Kidney (tissue), 14 donors: ENCODE results near the gene HOTAIR. TPM values are rescaled to one million over a fixed set of nuclear protein-coding genes. Genes with fewer than 3 reads are reported as not detected.
A peak's percentile ranks its signal among the peaks of the same experiment; 100 is the strongest.

Experiments used
- DNase-seq, 5 donors: peaks; one replicate each; pipeline ENCODE4 v3.0.0-alpha.2; 2013 to 2020
- FAIRE-seq: peaks from 2 replicates; lab custom pipeline; 2012; peaks lifted over from hg19 to GRCh38; lab: Jason Lieb, UNC
- H3K27ac ChIP-seq, 2 donors: one replicate each; pipeline ENCODE4 v1.7.0; 2013; ENCODE audit warnings: low read depth in 2 of 2, low read length in 2 of 2, inconsistent platforms in 1 of 2
- H3K27me3 ChIP-seq: one replicate; pipeline ENCODE4 v1.7.1; 2013; ENCODE audit warnings: low read length, inconsistent platforms; ENCODE audit not compliant: control insufficient read depth, insufficient read depth
- H3K36me3 ChIP-seq, 3 donors: one replicate each; pipeline versions ENCODE4 v1.7.0 to v1.7.1; 2013; ENCODE audit warnings: low read length in 3 of 3, control low read depth in 1 of 3, inconsistent platforms in 1 of 3; ENCODE audit not compliant: insufficient read depth in 3 of 3, control insufficient read depth in 2 of 3
- H3K4me1 ChIP-seq, 3 donors: one replicate each; pipeline versions ENCODE4 v1.7.0 to v1.7.1; 2013; ENCODE audit warnings: low read length in 3 of 3, inconsistent platforms in 1 of 3, low read depth in 1 of 3; ENCODE audit not compliant: control insufficient read depth in 2 of 3, insufficient read depth in 2 of 3
- H3K4me3 ChIP-seq, 3 donors: one replicate each; pipeline versions ENCODE4 v1.7.0 to v1.8.1; 2013; ENCODE audit warnings: low read length in 3 of 3, control low read depth in 1 of 3, inconsistent platforms in 1 of 3
- H3K9ac ChIP-seq, 3 donors: one replicate each; pipeline versions ENCODE4 v1.7.0 to v1.7.1; 2013; ENCODE audit warnings: low read length in 3 of 3, control low read depth in 1 of 3, inconsistent platforms in 1 of 3
- H3K9me3 ChIP-seq, 3 donors: one replicate each; pipeline versions ENCODE4 v1.7.0 to v1.7.1; 2013; ENCODE audit warnings: low read length in 3 of 3, control low read depth in 1 of 3, inconsistent platforms in 1 of 3; ENCODE audit not compliant: control insufficient read depth in 2 of 3, insufficient read depth in 1 of 3
- intact Hi-C: fragments of 100-400 bp; cut with DNase I; formaldehyde crosslinking; loops from one replicate; pipeline ENCODE4 v1.11.1; 2022
- polyA plus RNA-seq: library from polyadenylated mRNA; stranded (reverse); fragments of 350-450 nt; fragmentation: Illumina TruSeq; extraction: RNeasy Lipid Tissue Mini Kit (QIAGEN cat#74804); gene quantifications from one replicate; pipeline ENCODE4 v1.2.3, GENCODE V29; 2014; ENCODE audit warnings: low read depth, low replicate concordance; ENCODE audit not compliant: insufficient read depth
- total RNA-seq: library from RNA; stranded (reverse); fragmentation: NEBNext Ultra II Directional; extraction: Animal tissue kit (Norgen Biotek cat#: 25700); gene quantifications from one replicate; pipeline ENCODE4 v1.2.1, GENCODE V29; 2021
- TF ChIP-seq, protein P1 (sequence below): IDR thresholded peaks from 3 replicates; pipeline ENCODE4 v1.5.1; 2012; ENCODE audit warnings: mild to moderate bottlenecking, moderate library complexity, borderline replicate concordance; ENCODE audit not compliant: insufficient read depth; ENCODE audit errors: extremely low read depth
- donor health status: control.
- donor health status: control.
- donor health status: control.
- donor health status: control.
- donor health status: control.
- donor health status: DM: yes; HTN: yes; CAD: no.
- donor health status: Normal renal cell carcinoma (clear cell type).

The HOTAIR gene
- total and polyA plus RNA-seq, 2 donors from 2014 or later, result 0.52 to 0.76 TPM

DNA sequence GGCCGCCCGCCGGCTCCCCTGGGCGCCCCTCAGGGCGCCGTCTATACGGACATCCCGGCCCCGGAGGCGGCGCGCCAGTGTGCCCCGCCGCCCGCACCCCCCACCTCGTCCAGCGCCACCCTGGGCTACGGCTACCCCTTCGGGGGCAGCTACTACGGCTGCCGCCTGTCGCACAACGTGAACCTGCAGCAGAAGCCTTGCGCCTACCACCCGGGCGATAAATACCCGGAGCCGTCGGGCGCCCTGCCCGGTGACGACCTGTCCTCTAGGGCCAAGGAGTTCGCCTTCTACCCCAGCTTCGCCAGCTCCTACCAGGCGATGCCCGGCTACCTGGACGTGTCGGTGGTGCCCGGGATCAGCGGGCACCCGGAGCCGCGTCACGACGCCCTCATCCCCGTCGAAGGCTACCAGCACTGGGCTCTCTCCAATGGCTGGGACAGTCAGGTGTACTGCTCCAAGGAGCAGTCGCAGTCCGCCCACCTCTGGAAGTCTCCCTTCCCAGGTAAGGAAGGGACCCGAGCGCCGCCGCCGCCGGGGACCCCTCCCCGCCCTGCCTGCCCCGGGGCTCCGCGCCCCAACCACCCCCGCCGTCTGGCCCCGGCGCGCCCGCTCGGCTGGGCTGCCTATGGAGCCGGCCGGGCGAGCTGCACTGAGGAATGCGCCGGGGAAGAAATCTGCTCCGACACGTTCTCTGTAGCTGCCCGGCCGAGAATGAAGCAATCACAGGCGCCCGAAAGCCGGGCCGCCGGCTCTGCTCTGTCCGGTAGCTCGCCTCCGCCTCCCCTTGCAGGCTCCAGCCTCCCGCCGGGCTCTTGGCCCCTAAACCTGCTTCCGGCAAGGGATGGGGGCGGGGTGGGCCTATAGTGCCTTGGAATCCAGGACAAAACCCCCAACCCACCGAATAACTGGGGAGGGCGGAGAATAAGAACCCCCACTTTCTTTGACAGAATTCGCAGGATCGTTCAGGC lies 35.3 kb downstream of the HOTAIR start:
- Histone ChIP-seq H3K9ac (no peak overlapping the region), H3K4me1 (peaks cover 0 to 2% (median 0%) of the 10 kb centered on the region in 3 donors), H3K4me3 (no peak overlapping the region), H3K27ac (no peak overlapping the region), H3K36me3 (no peaks in the 10 kb centered on the region), H3K27me3 (peaks cover 81% of the 10 kb centered on the region), H3K9me3 (no peaks in the 10 kb centered on the region)
- TF ChIP-seq, protein P1, sequence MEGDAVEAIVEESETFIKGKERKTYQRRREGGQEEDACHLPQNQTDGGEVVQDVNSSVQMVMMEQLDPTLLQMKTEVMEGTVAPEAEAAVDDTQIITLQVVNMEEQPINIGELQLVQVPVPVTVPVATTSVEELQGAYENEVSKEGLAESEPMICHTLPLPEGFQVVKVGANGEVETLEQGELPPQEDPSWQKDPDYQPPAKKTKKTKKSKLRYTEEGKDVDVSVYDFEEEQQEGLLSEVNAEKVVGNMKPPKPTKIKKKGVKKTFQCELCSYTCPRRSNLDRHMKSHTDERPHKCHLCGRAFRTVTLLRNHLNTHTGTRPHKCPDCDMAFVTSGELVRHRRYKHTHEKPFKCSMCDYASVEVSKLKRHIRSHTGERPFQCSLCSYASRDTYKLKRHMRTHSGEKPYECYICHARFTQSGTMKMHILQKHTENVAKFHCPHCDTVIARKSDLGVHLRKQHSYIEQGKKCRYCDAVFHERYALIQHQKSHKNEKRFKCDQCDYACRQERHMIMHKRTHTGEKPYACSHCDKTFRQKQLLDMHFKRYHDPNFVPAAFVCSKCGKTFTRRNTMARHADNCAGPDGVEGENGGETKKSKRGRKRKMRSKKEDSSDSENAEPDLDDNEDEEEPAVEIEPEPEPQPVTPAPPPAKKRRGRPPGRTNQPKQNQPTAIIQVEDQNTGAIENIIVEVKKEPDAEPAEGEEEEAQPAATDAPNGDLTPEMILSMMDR, result no peak
- DNase-seq (peak in 4 of 5 donors; percentile 74 to 79 (median 76)), FAIRE-seq (no peak)
- intact Hi-C loops, result no loop called here

DNA sequence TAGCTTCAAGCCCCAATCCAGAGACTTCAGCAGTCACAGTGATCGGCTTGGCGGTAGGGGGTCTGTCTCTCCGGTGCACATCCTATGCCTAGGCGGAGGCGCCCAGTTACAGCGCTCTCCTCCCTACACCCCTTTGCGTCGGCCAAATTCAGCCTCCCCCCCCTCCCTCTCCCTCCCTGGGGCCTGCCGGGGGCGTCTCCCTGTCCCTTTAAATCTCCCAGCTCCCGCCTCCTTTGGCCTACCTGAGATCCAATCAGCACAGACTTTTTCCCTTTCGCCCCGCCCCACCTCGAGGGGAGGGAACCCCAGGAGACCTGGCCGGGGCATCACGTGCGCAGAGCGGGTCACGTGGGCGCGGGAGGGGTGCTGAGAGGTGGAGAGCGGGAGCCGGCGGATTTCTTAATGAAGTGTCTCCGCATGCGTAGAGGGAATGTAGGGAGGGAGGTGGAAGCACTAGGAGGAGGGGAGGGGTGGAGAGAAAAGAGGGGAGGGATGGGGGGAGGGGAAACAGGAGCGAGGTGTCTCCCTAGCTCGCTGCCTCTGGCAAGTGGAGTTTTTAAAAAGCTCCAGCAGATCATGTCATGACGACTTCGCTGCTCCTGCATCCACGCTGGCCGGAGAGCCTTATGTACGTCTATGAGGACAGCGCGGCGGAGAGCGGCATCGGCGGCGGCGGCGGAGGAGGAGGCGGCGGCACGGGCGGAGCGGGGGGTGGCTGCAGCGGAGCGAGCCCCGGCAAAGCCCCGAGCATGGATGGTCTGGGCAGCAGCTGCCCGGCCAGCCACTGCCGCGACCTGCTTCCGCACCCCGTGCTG lies 36.2 kb downstream of the HOTAIR start, which contains the start of gene HOXC13:
Gene HOXC13 (plus strand): TSS at position 506 of the 815 bp plus-strand sequence. CDS start 76 bp downstream, at position 582.
- H3K9ac ChIP-seq, result no peak within 1 kb of the TSS
- peaks cover 0 to 2% (median 0%) of the 10 kb centered on the region in 3 donors for H3K4me1 ChIP-seq
- H3K9me3 ChIP-seq, result no peaks in the 10 kb centered on the region
- TF ChIP-seq, protein P1, result no peak
- H3K4me3 ChIP-seq, result no peak within 1 kb of the TSS
- H3K27ac ChIP-seq, result no peak within 1 kb of the TSS
- DNase-seq (peak; percentile 93 to 97 (median 97)), FAIRE-seq (no peak)
- H3K36me3 ChIP-seq, result no peaks in the 10 kb centered on the region
- peaks cover 80% of the 10 kb centered on the region for H3K27me3 ChIP-seq
- intact Hi-C loops, result no loop called here

DNA sequence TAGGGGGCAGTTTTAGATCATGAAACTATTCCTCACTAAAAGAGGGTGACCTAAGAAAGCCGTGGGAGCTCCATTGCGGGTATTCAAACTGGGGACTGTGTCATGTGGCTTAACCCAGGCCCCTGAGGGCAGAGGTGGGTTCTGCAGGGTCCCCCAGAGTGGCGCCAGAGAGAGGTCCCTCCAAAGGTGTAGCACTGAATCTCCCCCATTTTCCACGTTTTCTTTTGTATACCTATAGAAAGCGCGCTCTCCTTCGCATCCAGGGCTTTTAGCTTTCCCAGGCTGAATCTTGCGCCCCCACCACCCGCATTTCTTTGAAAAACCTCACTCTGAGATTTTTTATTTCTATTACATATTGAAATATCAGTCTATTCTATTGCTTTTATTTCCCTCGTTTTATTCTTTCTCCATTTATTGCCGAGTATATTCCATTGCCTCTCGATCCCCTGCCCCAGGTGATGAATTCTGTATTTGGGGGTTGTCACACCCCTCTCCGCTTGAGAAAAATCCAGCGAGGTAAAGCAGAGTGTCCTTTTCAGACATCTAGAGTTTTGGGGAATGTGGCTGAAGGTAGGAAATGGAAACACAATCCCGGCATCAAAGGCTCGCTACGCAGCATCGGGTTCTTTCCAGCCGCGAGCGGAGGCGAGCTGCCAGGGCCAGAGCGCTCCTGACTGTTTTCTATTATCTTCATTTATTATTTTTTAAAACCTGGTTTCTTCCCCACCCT lies 37.0 kb downstream of the HOTAIR start:
- H3K9me3 ChIP-seq, result no peaks in the 10 kb centered on the region
- no peak overlapping the region for H3K27ac ChIP-seq
- peaks cover 0 to 2% (median 0%) of the 10 kb centered on the region in 3 donors for H3K4me1 ChIP-seq
- FAIRE-seq, result no peak
- no peak overlapping the region for H3K4me3 ChIP-seq
- intact Hi-C loops, result no loop called here
- H3K36me3 ChIP-seq, result no peaks in the 10 kb centered on the region
- no peak overlapping the region for H3K9ac ChIP-seq
- DNase-seq, result peak in 1 of 5 donors; percentile 35
- H3K27me3 ChIP-seq, result peaks cover 80% of the 10 kb centered on the region
- TF ChIP-seq, protein P1, result no peak
